GM12874 (cell line): ENCODE measurements around the gene CRY2.

Experiments used
- CTCF ChIP-seq: IDR thresholded peaks from 2 replicates; pipeline ENCODE4 v1.5.1; 2011; ENCODE audit warnings: low read depth, mild to moderate bottlenecking, control low read depth, low read length, moderate library complexity; ENCODE audit not compliant: insufficient read depth

The CRY2 gene

GRCh38 chr11:45877845-45878244, 30.6 kb downstream of the CRY2 start:
- no peak for TF ChIP-seq CTCF

- TF ChIP-seq CTCF = no peak
These were observed 32.8 kb downstream of the CRY2 start for GRCh38 chr11:45879803-45880686.

GRCh38 chr11:45880772-45881570, 33.7 kb downstream of the CRY2 start:
- no peak for TF ChIP-seq CTCF

GRCh38 chr11:45881708-45882368, 34.6 kb downstream of the CRY2 start:
- no peak for TF ChIP-seq CTCF

GRCh38 chr11:45884596-45885185, 37.4 kb downstream of the CRY2 start:
- TF ChIP-seq CTCF = no peak

- TF ChIP-seq CTCF = no peak
These were observed 38.1 kb downstream of the CRY2 start, which contains the start of gene MAPK8IP1 for GRCh38 chr11:45885274-45885920. Gene MAPK8IP1 (plus strand): TSS chr11:45885651. CDS start chr11:45885821, 170 bp downstream.
